DND-41 (cell line): ENCODE results near the gene DNAH8.

Experiments used
- ATAC-seq: fragments of 200-7000 bp; cut with Tn5 transposase; 3 replicates; pipeline ENCODE4 v1.9.1; 2021; ENCODE audit warnings: low read depth; ENCODE audit not compliant: insufficient read depth
- DNase-seq: peaks from one replicate; pipeline ENCODE4 v3.0.0-alpha.2; 2020
- H2AFZ ChIP-seq: 2 replicates; pipeline ENCODE4 v1.6.0; 2012; ENCODE audit warnings: low read depth, low read length
- H3K27ac ChIP-seq: 2 replicates; pipeline ENCODE4 v1.5.1; 2012; ENCODE audit warnings: low read length, inconsistent platforms
- H3K27me3 ChIP-seq: fragments of 200-600 bp; sonication (generic); 2 replicates; pipeline ENCODE4 v1.6.0; 2012; ENCODE audit warnings: low read length, mild to moderate bottlenecking, inconsistent platforms; ENCODE audit not compliant: insufficient read depth, poor library complexity
- H3K36me3 ChIP-seq: 2 replicates; pipeline ENCODE4 v1.5.1; 2012; ENCODE audit warnings: low read length, inconsistent platforms; ENCODE audit not compliant: insufficient read depth
- H3K4me1 ChIP-seq: 2 replicates; pipeline ENCODE4 v1.5.1; 2012; ENCODE audit warnings: mild to moderate bottlenecking, low read length; ENCODE audit not compliant: insufficient read depth
- H3K4me2 ChIP-seq: 2 replicates; pipeline ENCODE4 v1.6.0; 2012; ENCODE audit warnings: mild to moderate bottlenecking, moderate library complexity, low read length, inconsistent platforms; ENCODE audit not compliant: insufficient read depth
- H3K4me3 ChIP-seq, 2 experiments: fragments of 200-600 bp in 1 of 2; shearing (Covaris generic) in 1 of 2; 2 replicates each; pipeline ENCODE4 v1.5.1; 2012 to 2016; ENCODE audit warnings: inconsistent platforms in 2 of 2, low read length in 2 of 2, mild to moderate bottlenecking in 2 of 2, low read depth in 1 of 2, moderate library complexity in 1 of 2
- H3K79me2 ChIP-seq: 2 replicates; pipeline ENCODE4 v1.6.0; 2012; ENCODE audit warnings: low read length, inconsistent platforms; ENCODE audit not compliant: insufficient read depth
- H3K9ac ChIP-seq: 2 replicates; pipeline ENCODE4 v1.6.0; 2012; ENCODE audit warnings: low read depth, mild to moderate bottlenecking, inconsistent platforms, low read length, moderate library complexity
- H3K9me3 ChIP-seq: 2 replicates; pipeline ENCODE4 v1.5.1; 2012; ENCODE audit warnings: low read length, moderate library complexity, mild to moderate bottlenecking, inconsistent platforms; ENCODE audit not compliant: insufficient read depth, severe bottlenecking
- H4K20me1 ChIP-seq: 2 replicates; pipeline ENCODE4 v1.6.0; 2012; ENCODE audit warnings: low read length; ENCODE audit not compliant: insufficient read depth
- EZH2 ChIP-seq: IDR thresholded peaks from 3 replicates; pipeline ENCODE4 v1.6.1; 2012; ENCODE audit warnings: borderline replicate concordance, low read depth, mild to moderate bottlenecking, moderate library complexity, low read length, inconsistent platforms; ENCODE audit not compliant: severe bottlenecking
- TF ChIP-seq, protein P1 (sequence below): IDR thresholded peaks from 2 replicates; pipeline ENCODE4 v1.5.1; 2012; ENCODE audit warnings: borderline replicate concordance, low read length, moderate library complexity, mild to moderate bottlenecking; ENCODE audit not compliant: poor library complexity, severe bottlenecking; ENCODE audit errors: extremely low read depth

DNAH8 gene

DNA sequence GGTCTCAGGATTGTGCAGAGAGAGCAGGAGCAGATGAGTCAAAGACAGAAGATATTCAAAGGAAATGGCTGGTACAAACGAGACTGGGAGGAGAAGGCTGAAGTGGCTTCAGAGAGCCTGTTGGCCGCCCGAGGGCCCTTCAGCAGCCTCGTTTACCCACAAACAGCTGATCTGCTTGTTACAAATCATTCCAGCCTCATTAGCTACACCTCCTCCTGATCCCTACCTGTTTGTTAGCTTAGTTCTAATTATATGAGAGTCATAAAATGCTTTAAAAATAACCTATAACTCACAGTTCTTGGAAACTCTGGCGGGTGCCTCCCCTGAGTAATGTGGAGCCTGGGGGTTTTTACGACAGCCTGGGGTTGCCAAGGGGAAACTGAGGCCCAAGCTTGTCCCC, 346.1 kb downstream of the DNAH8 start:
- Histone ChIP-seq H2AFZ (no peak overlapping the region), H3K36me3 (peaks cover 18% of the 10 kb centered on the region; the same call in 1 of the 2 replicates), H3K4me2 (no peak overlapping the region), H3K27ac (no peak overlapping the region), H3K4me3 (no peak overlapping the region), H4K20me1 (peaks cover 11% of the 10 kb centered on the region), H3K9ac (no peak overlapping the region), H3K27me3 (no peaks in the 10 kb centered on the region), H3K9me3 (no peaks in the 10 kb centered on the region), H3K4me1 (no peaks in the 10 kb centered on the region), H3K79me2 (no peaks in the 10 kb centered on the region)
- DNase-seq (no peak), ATAC-seq (no peak)
- TF ChIP-seq, protein P1, sequence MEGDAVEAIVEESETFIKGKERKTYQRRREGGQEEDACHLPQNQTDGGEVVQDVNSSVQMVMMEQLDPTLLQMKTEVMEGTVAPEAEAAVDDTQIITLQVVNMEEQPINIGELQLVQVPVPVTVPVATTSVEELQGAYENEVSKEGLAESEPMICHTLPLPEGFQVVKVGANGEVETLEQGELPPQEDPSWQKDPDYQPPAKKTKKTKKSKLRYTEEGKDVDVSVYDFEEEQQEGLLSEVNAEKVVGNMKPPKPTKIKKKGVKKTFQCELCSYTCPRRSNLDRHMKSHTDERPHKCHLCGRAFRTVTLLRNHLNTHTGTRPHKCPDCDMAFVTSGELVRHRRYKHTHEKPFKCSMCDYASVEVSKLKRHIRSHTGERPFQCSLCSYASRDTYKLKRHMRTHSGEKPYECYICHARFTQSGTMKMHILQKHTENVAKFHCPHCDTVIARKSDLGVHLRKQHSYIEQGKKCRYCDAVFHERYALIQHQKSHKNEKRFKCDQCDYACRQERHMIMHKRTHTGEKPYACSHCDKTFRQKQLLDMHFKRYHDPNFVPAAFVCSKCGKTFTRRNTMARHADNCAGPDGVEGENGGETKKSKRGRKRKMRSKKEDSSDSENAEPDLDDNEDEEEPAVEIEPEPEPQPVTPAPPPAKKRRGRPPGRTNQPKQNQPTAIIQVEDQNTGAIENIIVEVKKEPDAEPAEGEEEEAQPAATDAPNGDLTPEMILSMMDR: no peak

DNA sequence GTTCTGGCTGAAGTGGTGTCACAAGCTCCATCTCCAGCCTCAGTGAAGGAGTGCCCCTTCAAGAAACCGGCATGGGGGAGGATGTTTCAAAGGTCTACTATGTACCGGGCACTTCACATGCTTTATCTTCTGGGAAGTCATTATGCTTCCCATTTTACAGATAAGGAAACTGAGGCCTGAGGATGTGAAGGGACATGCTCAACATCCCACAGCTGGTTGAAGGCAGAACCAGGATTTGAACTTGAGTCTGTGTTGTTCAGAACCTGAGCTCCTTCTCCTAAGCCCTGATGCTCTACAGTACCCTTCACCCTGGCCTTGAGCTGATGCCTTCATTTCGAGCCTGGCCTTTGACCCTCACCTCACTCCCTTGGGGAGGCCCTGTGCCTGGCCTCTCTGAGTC, 346.5 kb downstream of the DNAH8 start:
- ATAC-seq: no peak
- TF ChIP-seq EZH2: no peak
- TF ChIP-seq, protein P1: no peak

DNA sequence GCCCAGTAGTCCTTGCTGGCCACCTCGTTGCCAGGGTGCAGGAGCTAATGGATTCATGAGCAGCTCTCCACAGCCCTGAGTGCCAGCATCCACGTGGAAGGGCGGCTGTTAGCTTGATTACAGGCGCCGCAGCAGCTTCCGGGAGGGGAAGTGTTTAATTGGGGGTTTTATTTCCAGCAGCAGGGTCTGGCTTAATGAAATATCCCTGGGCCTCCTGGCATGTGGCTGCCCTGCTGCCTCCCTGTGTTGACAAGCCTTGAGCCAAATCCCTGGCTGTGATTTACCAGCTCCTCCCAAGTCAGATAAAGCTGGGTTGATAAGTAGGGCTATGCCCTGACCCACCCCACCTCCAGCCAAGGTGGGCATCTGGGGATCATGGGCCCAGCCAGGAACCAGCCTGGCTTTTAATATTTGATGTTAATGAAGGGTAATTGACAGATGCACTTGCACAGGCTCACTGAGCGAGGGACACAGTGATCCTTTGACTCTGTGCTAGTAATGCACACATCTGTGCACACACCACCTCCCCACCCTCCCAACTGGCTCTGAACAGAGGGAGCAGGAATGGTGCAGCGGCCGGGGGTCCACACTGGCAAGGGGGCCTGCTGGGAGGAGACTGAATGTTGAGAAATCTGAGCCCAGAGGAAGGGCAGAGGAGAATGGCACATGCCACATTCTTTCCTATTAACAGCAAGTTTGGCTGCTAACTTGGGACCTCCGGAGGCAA, 347.1 kb downstream of the DNAH8 start:
- Histone ChIP-seq H3K4me2 (no peak overlapping the region), H3K27me3 (no peaks in the 10 kb centered on the region), H3K9ac (no peak overlapping the region), H3K79me2 (no peaks in the 10 kb centered on the region), H3K36me3 (peaks cover 18% of the 10 kb centered on the region; the same call in 1 of the 2 replicates), H2AFZ (no peak overlapping the region), H3K4me3 (no peak overlapping the region), H3K4me1 (no peaks in the 10 kb centered on the region), H3K9me3 (no peaks in the 10 kb centered on the region), H4K20me1 (peaks cover 11% of the 10 kb centered on the region), H3K27ac (no peak overlapping the region)
- DNase-seq: no peak
- TF ChIP-seq, protein P1: no peak
- no peak for TF ChIP-seq EZH2
- no peak for ATAC-seq

More for the DNA sequence above, 346.5 kb downstream of the DNAH8 start:
- H3K27ac ChIP-seq: no peak overlapping the region
- H4K20me1 ChIP-seq: peaks cover 11% of the 10 kb centered on the region
- no peak overlapping the region for H3K9ac ChIP-seq
- H3K9me3 ChIP-seq: no peaks in the 10 kb centered on the region
- H3K4me2 ChIP-seq: no peak overlapping the region
- no peaks in the 10 kb centered on the region for H3K4me1 ChIP-seq
- H2AFZ ChIP-seq: no peak overlapping the region
- no peak overlapping the region for H3K4me3 ChIP-seq
- peaks cover 18% of the 10 kb centered on the region; the same call in 1 of the 2 replicates for H3K36me3 ChIP-seq
- DNase-seq: no peak
- no peaks in the 10 kb centered on the region for H3K79me2 ChIP-seq
- no peaks in the 10 kb centered on the region for H3K27me3 ChIP-seq
